ENCODE measurements around the gene TULP4.

The TULP4 gene

GRCh38 chr6:158309814-158310213, 2.5 kb upstream of the TULP4 start (continued):
- TF ChIP-seq, protein P1, sequence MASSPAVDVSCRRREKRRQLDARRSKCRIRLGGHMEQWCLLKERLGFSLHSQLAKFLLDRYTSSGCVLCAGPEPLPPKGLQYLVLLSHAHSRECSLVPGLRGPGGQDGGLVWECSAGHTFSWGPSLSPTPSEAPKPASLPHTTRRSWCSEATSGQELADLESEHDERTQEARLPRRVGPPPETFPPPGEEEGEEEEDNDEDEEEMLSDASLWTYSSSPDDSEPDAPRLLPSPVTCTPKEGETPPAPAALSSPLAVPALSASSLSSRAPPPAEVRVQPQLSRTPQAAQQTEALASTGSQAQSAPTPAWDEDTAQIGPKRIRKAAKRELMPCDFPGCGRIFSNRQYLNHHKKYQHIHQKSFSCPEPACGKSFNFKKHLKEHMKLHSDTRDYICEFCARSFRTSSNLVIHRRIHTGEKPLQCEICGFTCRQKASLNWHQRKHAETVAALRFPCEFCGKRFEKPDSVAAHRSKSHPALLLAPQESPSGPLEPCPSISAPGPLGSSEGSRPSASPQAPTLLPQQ (tag by site-specific recombination; IDR thresholded peaks at IDR 0.05): no peak
- TF ChIP-seq ATF2 (tag by site-specific recombination; IDR thresholded peaks at IDR 0.05; ENCODE audit: low read depth) (no peak), ZNF362 (tag by site-specific recombination; IDR thresholded peaks at IDR 0.05) (no peak), OSR2 (tag by site-specific recombination; IDR thresholded peaks at IDR 0.05) (no peak), ZNF555 (tag by site-specific recombination; conservative IDR thresholded peaks at IDR 0.05) (no peak), ZBTB7A (tag by site-specific recombination; IDR thresholded peaks at IDR 0.05; ENCODE audit: low read depth) (no peak), ZSCAN30 (tag by site-specific recombination; IDR thresholded peaks at IDR 0.05) (no peak)
- TF ChIP-seq, protein P2, sequence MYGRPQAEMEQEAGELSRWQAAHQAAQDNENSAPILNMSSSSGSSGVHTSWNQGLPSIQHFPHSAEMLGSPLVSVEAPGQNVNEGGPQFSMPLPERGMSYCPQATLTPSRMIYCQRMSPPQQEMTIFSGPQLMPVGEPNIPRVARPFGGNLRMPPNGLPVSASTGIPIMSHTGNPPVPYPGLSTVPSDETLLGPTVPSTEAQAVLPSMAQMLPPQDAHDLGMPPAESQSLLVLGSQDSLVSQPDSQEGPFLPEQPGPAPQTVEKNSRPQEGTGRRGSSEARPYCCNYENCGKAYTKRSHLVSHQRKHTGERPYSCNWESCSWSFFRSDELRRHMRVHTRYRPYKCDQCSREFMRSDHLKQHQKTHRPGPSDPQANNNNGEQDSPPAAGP (tag by site-specific recombination; IDR thresholded peaks at IDR 0.05): no peak

DNA sequence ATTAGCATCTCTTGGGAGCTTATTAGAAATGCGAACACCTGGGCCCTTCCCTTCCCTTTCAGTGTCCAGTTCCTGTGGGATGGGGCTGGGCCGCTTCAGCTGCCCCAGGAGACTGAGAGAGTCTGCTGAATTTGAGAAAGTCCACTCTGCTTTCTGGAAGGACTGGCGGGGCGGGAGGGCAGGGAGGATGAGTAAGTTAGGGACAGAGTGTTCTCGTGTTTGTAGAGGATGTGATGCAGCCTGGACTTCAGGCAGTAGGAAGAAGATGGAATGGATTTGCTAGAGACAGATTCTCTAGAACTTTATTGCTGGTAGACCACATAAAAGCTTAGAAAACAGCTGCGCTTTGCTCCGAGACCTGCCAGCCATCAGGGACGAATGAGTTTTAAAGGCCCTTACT, 1.1 kb upstream of the TULP4 start:
- Histone ChIP-seq H3K27ac (ENCODE audit: extremely low read depth, low read depth, low read length) (no peak overlapping the region), H3K4me3 (ENCODE audit: low read depth, low read length) (no peak overlapping the region), H3K4me1 (ENCODE audit: control insufficient read depth, insufficient read depth, low read length) (no peaks in the 10 kb centered on the region), H3K36me3 (ENCODE audit: control insufficient read depth in 2 of 2, insufficient read depth in 1 of 2, low read length in 2 of 2) (peaks cover 0 to 42% of the 10 kb centered on the region in 2 experiments; a peak in 2 of 3 replicates), H3K9me3 (ENCODE audit: control insufficient read depth, insufficient read depth, low read depth, low read length) (no peaks in the 10 kb centered on the region)
- POLR2A ChIA-PET: no interaction called here
- CTCF ChIA-PET: interaction anchor here (0.6 kb wide), 1 partner anchor 88 kb away, joined by 3 read pairs; no protein-coding TSS in a partner anchor
- no peak for TF ChIP-seq ZNF626 (tag by site-specific recombination; IDR thresholded peaks at IDR 0.05)
- no peak for TF ChIP-seq ZNF223 (tag by site-specific recombination; IDR thresholded peaks at IDR 0.05)
- TF ChIP-seq SETDB1 (IDR thresholded peaks at IDR 0.05; ENCODE audit: insufficient read length, low read length): no peak
- no peak for TF ChIP-seq ZNF366 (tag by site-specific recombination; conservative IDR thresholded peaks at IDR 0.05)
- TF ChIP-seq, protein P3, sequence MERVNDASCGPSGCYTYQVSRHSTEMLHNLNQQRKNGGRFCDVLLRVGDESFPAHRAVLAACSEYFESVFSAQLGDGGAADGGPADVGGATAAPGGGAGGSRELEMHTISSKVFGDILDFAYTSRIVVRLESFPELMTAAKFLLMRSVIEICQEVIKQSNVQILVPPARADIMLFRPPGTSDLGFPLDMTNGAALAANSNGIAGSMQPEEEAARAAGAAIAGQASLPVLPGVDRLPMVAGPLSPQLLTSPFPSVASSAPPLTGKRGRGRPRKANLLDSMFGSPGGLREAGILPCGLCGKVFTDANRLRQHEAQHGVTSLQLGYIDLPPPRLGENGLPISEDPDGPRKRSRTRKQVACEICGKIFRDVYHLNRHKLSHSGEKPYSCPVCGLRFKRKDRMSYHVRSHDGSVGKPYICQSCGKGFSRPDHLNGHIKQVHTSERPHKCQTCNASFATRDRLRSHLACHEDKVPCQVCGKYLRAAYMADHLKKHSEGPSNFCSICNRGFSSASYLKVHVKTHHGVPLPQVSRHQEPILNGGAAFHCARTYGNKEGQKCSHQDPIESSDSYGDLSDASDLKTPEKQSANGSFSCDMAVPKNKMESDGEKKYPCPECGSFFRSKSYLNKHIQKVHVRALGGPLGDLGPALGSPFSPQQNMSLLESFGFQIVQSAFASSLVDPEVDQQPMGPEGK (tag by site-specific recombination; IDR thresholded peaks at IDR 0.05): no peak
- no peak for TF ChIP-seq KLF1 (tag by site-specific recombination; IDR thresholded peaks at IDR 0.05)
- no peak for TF ChIP-seq ZNF121 (tag by site-specific recombination; IDR thresholded peaks at IDR 0.05)
- no peak for TF ChIP-seq ZNF112 (tag by site-specific recombination; IDR thresholded peaks at IDR 0.05)
- no peak for TF ChIP-seq HOXC10 (CRISPR knock-in tag; IDR thresholded peaks at IDR 0.05)
- no peak for TF ChIP-seq YY2 (tag by site-specific recombination; IDR thresholded peaks at IDR 0.05)
- no peak for TF ChIP-seq ZBTB1 (tag by site-specific recombination; IDR thresholded peaks at IDR 0.05)
- TF ChIP-seq ZEB2 (tag by site-specific recombination; IDR thresholded peaks at IDR 0.05): no peak
- TF ChIP-seq ZNF530 (tag by site-specific recombination; IDR thresholded peaks at IDR 0.05; ENCODE audit: low read depth): no peak

Measured in HEK293 (cell line).